H9 (cell line): Measurements from ENCODE around the gene TIGD1. TPM values are rescaled to one million over a fixed set of nuclear protein-coding genes. Genes with fewer than 3 reads are reported as not detected.

Experiments used
- DNase-seq: peaks from one replicate; pipeline ENCODE4 v3.0.0-alpha.2; 2017
- H2AFZ ChIP-seq: one replicate; pipeline ENCODE4 v1.6.1; 2013; ENCODE audit warnings: mild to moderate bottlenecking, low read length, control low read depth, moderate library complexity
- H2AK5ac ChIP-seq: 2 replicates; pipeline ENCODE4 v1.6.1; 2013; ENCODE audit warnings: low read length, control low read depth, mixed read lengths; ENCODE audit not compliant: insufficient read length
- H2BK120ac ChIP-seq: one replicate; pipeline ENCODE4 v1.6.1; 2013; ENCODE audit warnings: low read depth, mild to moderate bottlenecking, low read length, control low read depth, inconsistent platforms; ENCODE audit not compliant: poor library complexity, severe bottlenecking
- H2BK12ac ChIP-seq: 2 replicates; pipeline ENCODE4 v1.6.1; 2013; ENCODE audit warnings: low read length, control low read depth, mixed read lengths, low read depth; ENCODE audit not compliant: insufficient read length
- H2BK15ac ChIP-seq: 2 replicates; pipeline ENCODE4 v1.6.1; 2013; ENCODE audit warnings: low read depth, low read length, control low read depth
- H2BK20ac ChIP-seq: one replicate; pipeline ENCODE4 v1.6.1; 2013; ENCODE audit warnings: low read depth, mild to moderate bottlenecking, low read length, control low read depth, inconsistent platforms; ENCODE audit not compliant: poor library complexity, severe bottlenecking
- H2BK5ac ChIP-seq: 2 replicates; pipeline ENCODE4 v1.6.1; 2013; ENCODE audit warnings: low read length, control low read depth, mixed read lengths; ENCODE audit not compliant: insufficient read length
- H3K14ac ChIP-seq: 2 replicates; pipeline ENCODE4 v1.6.1; 2013; ENCODE audit warnings: low read length, control low read depth; ENCODE audit not compliant: insufficient read depth
- H3K18ac ChIP-seq: 2 replicates; pipeline ENCODE4 v1.6.1; 2013; ENCODE audit warnings: low read depth, mild to moderate bottlenecking, mixed read lengths, low read length, control low read depth; ENCODE audit not compliant: insufficient read length
- H3K23ac ChIP-seq: 2 replicates; pipeline ENCODE4 v1.6.1; 2013; ENCODE audit warnings: low read length, control low read depth, mixed read lengths, low read depth; ENCODE audit not compliant: insufficient read length
- H3K23me2 ChIP-seq: 2 replicates; pipeline ENCODE4 v1.6.1; 2013; ENCODE audit warnings: low read depth, mild to moderate bottlenecking, mixed read lengths, low read length, control low read depth; ENCODE audit not compliant: insufficient read length, poor library complexity, severe bottlenecking
- H3K27ac ChIP-seq: 2 replicates; pipeline ENCODE4 v1.5.1; 2013; ENCODE audit warnings: low read length, control low read depth, mixed read lengths, low read depth; ENCODE audit not compliant: insufficient read length
- H3K27me3 ChIP-seq: 2 replicates; pipeline ENCODE4 v1.6.1; 2013; ENCODE audit warnings: low read length, control low read depth, inconsistent platforms; ENCODE audit not compliant: insufficient read depth
- H3K4ac ChIP-seq: 2 replicates; pipeline ENCODE4 v1.6.1; 2013; ENCODE audit warnings: low read depth, mild to moderate bottlenecking, control low read depth, inconsistent platforms, low read length, moderate library complexity
- H3K4me1 ChIP-seq: 2 replicates; pipeline ENCODE4 v1.6.1; 2013; ENCODE audit warnings: low read length, control low read depth, inconsistent platforms; ENCODE audit not compliant: insufficient read depth
- H3K4me2 ChIP-seq: 2 replicates; pipeline ENCODE4 v1.6.1; 2013; ENCODE audit warnings: low read length, control low read depth, mixed read lengths; ENCODE audit not compliant: insufficient read length, insufficient read depth
- H3K56ac ChIP-seq: 2 replicates; pipeline ENCODE4 v1.6.1; 2013; ENCODE audit warnings: low read depth, mild to moderate bottlenecking, mixed read lengths, low read length, control low read depth; ENCODE audit not compliant: insufficient read length
- H3K79me1 ChIP-seq: 2 replicates; pipeline ENCODE4 v1.6.1; 2013; ENCODE audit warnings: low read depth, mild to moderate bottlenecking, moderate library complexity, low read length, control low read depth, inconsistent platforms; ENCODE audit not compliant: insufficient read depth, poor library complexity, severe bottlenecking
- H3K79me2 ChIP-seq: 2 replicates; pipeline ENCODE4 v1.6.1; 2013; ENCODE audit warnings: low read length, control low read depth, inconsistent platforms; ENCODE audit not compliant: insufficient read depth
- H3K9ac ChIP-seq: 2 replicates; pipeline ENCODE4 v1.6.1; 2013; ENCODE audit warnings: low read length, control low read depth, mixed read lengths; ENCODE audit not compliant: insufficient read length; ENCODE audit errors: extremely low read depth
- H3K9me3 ChIP-seq: one replicate; pipeline ENCODE4 v1.6.1; 2013; ENCODE audit warnings: low read depth, low read length, inconsistent platforms; ENCODE audit not compliant: control insufficient read depth
- H3T11ph ChIP-seq: one replicate; pipeline ENCODE4 v1.6.1; 2013; ENCODE audit warnings: mild to moderate bottlenecking, low read length, control low read depth, inconsistent platforms
- H4K20me1 ChIP-seq: one replicate; pipeline ENCODE4 v1.6.1; 2013; ENCODE audit not compliant: control insufficient read depth, insufficient read length, insufficient read depth
- H4K5ac ChIP-seq: 2 replicates; pipeline ENCODE4 v1.6.1; 2013; ENCODE audit warnings: low read depth, mild to moderate bottlenecking, mixed read lengths, low read length, control low read depth; ENCODE audit not compliant: insufficient read length
- H4K8ac ChIP-seq: replicated peaks from 2 replicates; pipeline ENCODE4 v1.6.1; 2013; ENCODE audit warnings: low read length, control low read depth, mixed read lengths, low read depth; ENCODE audit not compliant: insufficient read length
- H4K91ac ChIP-seq: 2 replicates; pipeline ENCODE4 v1.6.1; 2013; ENCODE audit warnings: low read depth, mild to moderate bottlenecking, moderate library complexity, mixed read lengths, low read length, control low read depth; ENCODE audit not compliant: insufficient read length
- H3K27ac Mint-ChIP-seq, 3 experiments: 2 replicates in 2 of 3; 3 replicates in 1 of 3; pipeline ENCODE4 v1.8.0; 2020 to 2021; ENCODE audit warnings: mixed read lengths in 3 of 3, mild to moderate bottlenecking in 1 of 3, moderate library complexity in 1 of 3
- H3K27me3 Mint-ChIP-seq: 2 replicates; pipeline ENCODE4 v1.8.0; 2021; ENCODE audit warnings: low read depth, mild to moderate bottlenecking, moderate library complexity, mixed read lengths
- H3K36me3 Mint-ChIP-seq, 3 experiments: 2 replicates in 2 of 3; 3 replicates in 1 of 3; pipeline ENCODE4 v1.8.0; 2020 to 2021; ENCODE audit warnings: low read depth in 3 of 3, mixed read lengths in 3 of 3; ENCODE audit not compliant: insufficient read depth in 1 of 3
- H3K4me1 Mint-ChIP-seq, 2 experiments: 2 replicates each; pipeline ENCODE4 v1.8.0; 2020; ENCODE audit warnings: mixed read lengths in 2 of 2
- H3K4me3 Mint-ChIP-seq, 2 experiments: 2 replicates in 1 of 2; 3 replicates in 1 of 2; pipeline ENCODE4 v1.8.0; 2020 to 2021; ENCODE audit warnings: mild to moderate bottlenecking in 2 of 2, mixed read lengths in 2 of 2, moderate library complexity in 1 of 2
- H3K9me3 Mint-ChIP-seq, 2 experiments: 2 replicates in 1 of 2; 3 replicates in 1 of 2; pipeline ENCODE4 v1.8.0; 2020; ENCODE audit warnings: mild to moderate bottlenecking in 2 of 2, mixed read lengths in 2 of 2, moderate library complexity in 1 of 2
- WGBS: extraction: QIAGEN DNeasy Blood & Tissue Kit; methylation state at CpG from one replicate; pipeline ENCODE4 v1.1.7; 2013; ENCODE audit warnings: missing lambda C conversion rate, low lambda C conversion rate, mixed read lengths; ENCODE audit not compliant: insufficient read length; ENCODE audit errors: extremely low coverage; 5-methylcytosine and 5-hydroxymethylcytosine counted together
- total RNA-seq: library from RNA; stranded (reverse); gene quantifications from 2 replicates; pipeline ENCODE4 v1.2.1, GENCODE V29; 2021
- TF ChIP-seq, protein P1 (sequence below): fragments of 200-600 bp; sonication (generic); conservative IDR thresholded peaks from 3 replicates; pipeline ENCODE4 v1.8.0; 2021; ENCODE audit warnings: antibody characterized with exemption, mild to moderate bottlenecking

TIGD1 gene
- total RNA-seq, 1 experiment from 2014 or later, result 6.3 TPM

DNA sequence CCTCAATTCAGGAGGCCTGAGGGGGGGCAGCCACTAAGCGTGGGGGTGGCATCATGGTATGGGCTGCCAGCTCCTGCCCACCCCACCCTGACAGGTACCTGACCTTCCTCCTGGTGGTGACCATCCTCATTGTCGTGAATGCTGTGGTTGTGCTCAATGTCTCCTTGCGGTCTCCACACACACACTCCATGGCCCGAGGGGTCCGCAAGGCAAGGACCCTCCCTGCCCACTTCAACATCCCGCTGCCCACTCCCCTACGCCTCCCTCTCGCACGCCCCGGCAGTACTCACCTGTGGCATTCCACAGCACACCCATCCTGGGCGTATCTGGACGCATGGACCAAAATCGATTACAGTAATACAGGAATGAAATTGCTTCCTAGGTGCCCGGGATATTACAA lies 6.9 kb downstream of the TIGD1 start:
- Histone ChIP-seq H2BK5ac (no peak overlapping the region), H2BK12ac (no peak overlapping the region), H2BK20ac (no peak overlapping the region), H3K9ac (no peak overlapping the region), H3T11ph (no peak overlapping the region), H3K79me1 (no peaks in the 10 kb centered on the region), H3K4ac (no peak overlapping the region), H3K18ac (no peak overlapping the region), H2BK120ac (no peak overlapping the region), H4K5ac (no peak overlapping the region), H3K4me1 (no peaks in the 10 kb centered on the region), H4K91ac (no peak overlapping the region), H2AK5ac (no peak overlapping the region), H3K14ac (no peak overlapping the region; the same call in 1 of the 2 replicates), H2BK15ac (no peak overlapping the region), H4K8ac (no peak overlapping the region), H3K27me3 (no peaks in the 10 kb centered on the region; the same call in 1 of the 2 replicates), H3K79me2 (no peaks in the 10 kb centered on the region), H3K4me2 (no peak overlapping the region), H3K23ac (no peak overlapping the region), H3K56ac (no peak overlapping the region), H4K20me1 (no peaks in the 10 kb centered on the region), H2AFZ (no peak overlapping the region), H3K9me3 (no peaks in the 10 kb centered on the region), H3K27ac (no peak overlapping the region), H3K23me2 (no peaks in the 10 kb centered on the region)
- Mint-ChIP-seq H3K27ac (no peak overlapping the region), H3K36me3 (peaks cover 21 to 24% (median 21%) of the 10 kb centered on the region in 3 experiments), H3K4me3 (no peak overlapping the region; a peak in 1 of 5 replicates), H3K27me3 (peaks cover 5% of the 10 kb centered on the region; the same call in 1 of the 2 replicates), H3K9me3 (peaks cover under 1 to 2% of the 10 kb centered on the region in 2 experiments), H3K4me1 (peaks cover 13 to 17% of the 10 kb centered on the region in 2 experiments)
- TF ChIP-seq, protein P1, sequence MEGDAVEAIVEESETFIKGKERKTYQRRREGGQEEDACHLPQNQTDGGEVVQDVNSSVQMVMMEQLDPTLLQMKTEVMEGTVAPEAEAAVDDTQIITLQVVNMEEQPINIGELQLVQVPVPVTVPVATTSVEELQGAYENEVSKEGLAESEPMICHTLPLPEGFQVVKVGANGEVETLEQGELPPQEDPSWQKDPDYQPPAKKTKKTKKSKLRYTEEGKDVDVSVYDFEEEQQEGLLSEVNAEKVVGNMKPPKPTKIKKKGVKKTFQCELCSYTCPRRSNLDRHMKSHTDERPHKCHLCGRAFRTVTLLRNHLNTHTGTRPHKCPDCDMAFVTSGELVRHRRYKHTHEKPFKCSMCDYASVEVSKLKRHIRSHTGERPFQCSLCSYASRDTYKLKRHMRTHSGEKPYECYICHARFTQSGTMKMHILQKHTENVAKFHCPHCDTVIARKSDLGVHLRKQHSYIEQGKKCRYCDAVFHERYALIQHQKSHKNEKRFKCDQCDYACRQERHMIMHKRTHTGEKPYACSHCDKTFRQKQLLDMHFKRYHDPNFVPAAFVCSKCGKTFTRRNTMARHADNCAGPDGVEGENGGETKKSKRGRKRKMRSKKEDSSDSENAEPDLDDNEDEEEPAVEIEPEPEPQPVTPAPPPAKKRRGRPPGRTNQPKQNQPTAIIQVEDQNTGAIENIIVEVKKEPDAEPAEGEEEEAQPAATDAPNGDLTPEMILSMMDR, result no peak
- no peak for DNase-seq
- no CpG with 5 or more reads among the region's 14 CpGs for WGBS
